ENCODE data around the gene NDUFB5.

- TF ChIP-seq CTCF (IDR thresholded peaks at IDR 0.05) (no peak), POLR2A (IDR thresholded peaks at IDR 0.05) (no peak)
Observed at GRCh38 chr3:179599531-179599930, 5.1 kb upstream of the NDUFB5 start.
